GM12878 (cell line): ENCODE results near the gene NOSTRIN. TPM values are rescaled to one million over a fixed set of nuclear protein-coding genes. Genes with fewer than 3 reads are reported as not detected.

Experiments used
- ATAC-seq: fragments of 200-7000 bp; cut with Tn5 transposase; 3 replicates; pipeline ENCODE4 v1.9.1; 2020; ENCODE audit warnings: mild to moderate bottlenecking, moderate library complexity
- BruUV-seq: library from RNA; stranded (reverse); fragments of 400-500 nt; replicated peaks from 2 replicates; lab custom pipeline; 2021; lab: Mats Ljungman, UMichigan
- CTCF ChIA-PET: fragments of 300-600 bp; sonication (Branson Sonifier 250); formaldehyde crosslinking; extraction: SDS; loops from one replicate; lab custom pipeline; 2021; ENCODE audit warnings: inconsistent platforms; lab: Yijun Ruan, JAX
- POLR2A ChIA-PET: fragments of 350-600 bp; formaldehyde crosslinking; extraction: SDS; loops from one replicate; lab custom pipeline; 2021; ENCODE audit warnings: inconsistent platforms; lab: Charles Lee
- RAD21 ChIA-PET: fragments of 300-600 bp; sonication (Branson Sonifier 250); formaldehyde crosslinking; loops from one replicate; lab custom pipeline; 2023; ENCODE audit warnings: antibody characterized with exemption; ENCODE audit not compliant: unreplicated experiment; lab: Charles Lee
- SMC1A ChIA-PET: fragments of 300-600 bp; sonication (Branson Sonifier 250); formaldehyde crosslinking; loops from one replicate; lab custom pipeline; 2023; ENCODE audit not compliant: unreplicated experiment, uncharacterized antibody; lab: Charles Lee
- DNase-seq: peaks from one replicate; pipeline ENCODE4 v3.0.0-alpha.2; 2011; ENCODE audit warnings: low read depth, low spot score
- FAIRE-seq: peaks from 3 replicates; lab custom pipeline; 2011; peaks lifted over from hg19 to GRCh38; lab: Jason Lieb, UNC
- H2AFZ ChIP-seq: 2 replicates; pipeline ENCODE4 v1.6.0; 2011; ENCODE audit warnings: low read depth, low read length, control low read depth; ENCODE audit not compliant: control insufficient read depth
- H3K27ac ChIP-seq: 2 replicates; pipeline ENCODE4 v1.5.1; 2011; ENCODE audit warnings: control low read depth; ENCODE audit not compliant: control insufficient read depth, insufficient read depth
- H3K27me3 ChIP-seq, 2 experiments: replicated peaks in 1 of 2; 2 replicates each; pipeline versions ENCODE4 v1.6.0 to v1.6.1; 2011; ENCODE audit warnings: low read length in 1 of 2; ENCODE audit not compliant: control insufficient read depth in 2 of 2, insufficient read depth in 2 of 2
- H3K36me3 ChIP-seq, 2 experiments: 2 replicates each; pipeline ENCODE4 v1.5.1; 2011; ENCODE audit warnings: low read length in 1 of 2; ENCODE audit not compliant: control insufficient read depth in 2 of 2, insufficient read depth in 2 of 2
- H3K4me1 ChIP-seq: 2 replicates; pipeline ENCODE4 v1.6.1; 2011; ENCODE audit warnings: mild to moderate bottlenecking, low read length, moderate library complexity, mixed read lengths; ENCODE audit not compliant: control insufficient read depth, insufficient read depth
- H3K4me2 ChIP-seq: 2 replicates; pipeline ENCODE4 v1.6.0; 2011; ENCODE audit warnings: control low read depth; ENCODE audit not compliant: control insufficient read depth, insufficient read depth
- H3K4me3 ChIP-seq: fragments of 200-600 bp; sonication (generic); 2 replicates; pipeline ENCODE4 v1.5.1; 2016
- H3K79me2 ChIP-seq: 2 replicates; pipeline ENCODE4 v1.6.0; 2011; ENCODE audit warnings: low read length; ENCODE audit not compliant: control insufficient read depth, insufficient read depth
- H3K9ac ChIP-seq: 2 replicates; pipeline ENCODE4 v1.8.0; 2011; ENCODE audit warnings: low read length, control low read depth, mixed read lengths; ENCODE audit not compliant: control insufficient read depth, insufficient read depth
- H3K9me3 ChIP-seq: replicated peaks from 3 replicates; pipeline ENCODE4 v1.5.1; 2011; ENCODE audit warnings: mild to moderate bottlenecking, low read length; ENCODE audit not compliant: control insufficient read depth, insufficient read depth
- H4K20me1 ChIP-seq: 2 replicates; pipeline ENCODE4 v1.6.0; 2011; ENCODE audit not compliant: control insufficient read depth, insufficient read depth
- CEBPB ChIP-seq, 2 experiments: fragments of 150-350 bp in 1 of 2; IDR thresholded peaks; 2 replicates each; pipeline ENCODE4 v1.6.1; 2012 to 2014; ENCODE audit warnings: low read depth in 2 of 2, low read length in 2 of 2, borderline replicate concordance in 1 of 2, inconsistent platforms in 1 of 2
- GATAD2B ChIP-seq: fragments of 450-650 bp; conservative IDR thresholded peaks from 2 replicates; pipeline ENCODE4 v1.6.1; 2017; ENCODE audit warnings: low read depth, mild to moderate bottlenecking, moderate library complexity
- JUND ChIP-seq: IDR thresholded peaks from 2 replicates; pipeline ENCODE4 v1.6.1; 2012; ENCODE audit warnings: low read depth, mild to moderate bottlenecking, low read length, improper control_type of control experiment, moderate library complexity
- MEF2B ChIP-seq: fragments of 450-650 bp; IDR thresholded peaks from 2 replicates; pipeline ENCODE4 v1.6.1; 2018; ENCODE audit warnings: mild to moderate bottlenecking, moderate library complexity; ENCODE audit not compliant: partially characterized antibody, poor library complexity, severe bottlenecking
- NR2F1 ChIP-seq: fragments of 450-650 bp; conservative IDR thresholded peaks from 2 replicates; pipeline ENCODE4 v1.6.1; 2017; ENCODE audit warnings: mild to moderate bottlenecking
- SKIL ChIP-seq: fragments of 450-650 bp; IDR thresholded peaks from 2 replicates; pipeline ENCODE4 v1.6.1; 2017; ENCODE audit warnings: mild to moderate bottlenecking, low read depth, inconsistent platforms; ENCODE audit not compliant: poor library complexity, severe bottlenecking
- SMC3 ChIP-seq: IDR thresholded peaks from 2 replicates; pipeline ENCODE4 v1.6.1; 2011; ENCODE audit warnings: low read length, improper control_type of control experiment, borderline replicate concordance
- TCF12 ChIP-seq: IDR thresholded peaks from 2 replicates; pipeline ENCODE4 v1.6.1; 2011; ENCODE audit warnings: low read depth, mild to moderate bottlenecking, low read length
- USF2 ChIP-seq: IDR thresholded peaks from 2 replicates; pipeline ENCODE4 v1.6.1; 2011; ENCODE audit warnings: low read depth, low read length, improper control_type of control experiment, borderline replicate concordance
- ZBTB40 ChIP-seq: fragments of 450-650 bp; IDR thresholded peaks from 2 replicates; pipeline ENCODE4 v1.6.1; 2016; ENCODE audit warnings: mild to moderate bottlenecking, moderate library complexity, borderline replicate concordance
- WGBS: methylation state at CpG from one replicate; pipeline ENCODE4 v1.1.6; 2016; ENCODE audit warnings: low lambda C conversion rate; ENCODE audit not compliant: insufficient replicate concordance, insufficient coverage; ENCODE audit errors: missing lambda C conversion rate; 5-methylcytosine and 5-hydroxymethylcytosine counted together
- in situ Hi-C: fragments of 300-500 bp; cut with MboI; formaldehyde crosslinking; loops from 9 replicates; pipeline ENCODE4 v1.14.3; 2018; ENCODE audit warnings: mixed read lengths
- intact Hi-C: fragments of 100-400 bp; cut with micrococcal nuclease; formaldehyde crosslinking; loops from one replicate; pipeline ENCODE4 v1.14.2; 2022; ENCODE audit not compliant: unreplicated experiment
- polyA plus RNA-seq, 11 experiments: library from polyadenylated mRNA; depleted of rRNA in 4 of 11; unstranded in 6 of 11; stranded (reverse) in 5 of 11; fragments of >200 nt; fragmentation: Nextera tagmentation in 4 of 11; fragmentation: Illumina TruSeq in 1 of 11; extraction: Ambion mirVana in 4 of 11; extraction: Trizol in 1 of 11; gene quantifications; 1 replicate in 1 of 11; 2 replicates in 10 of 11; pipeline versions ENCODE4 v1.2.1 to v1.2.3, GENCODE V29; 2011 to 2016; ENCODE audit warnings: inconsistent platforms in 2 of 11, missing spikeins in 2 of 11, low read depth in 1 of 11
- total RNA-seq, 4 experiments: library from RNA; depleted of rRNA in 3 of 4; stranded (reverse); fragments of >200 nt in 3 of 4; fragmentation: Illumina TruSeq in 1 of 4; extraction: Trizol in 1 of 4; gene quantifications; 2 replicates each; pipeline versions ENCODE4 v1.2.1 to v1.2.3, GENCODE V29; 2013 to 2021

Gene NOSTRIN
- total and polyA plus RNA-seq, 10 of the 15 experiments (the other 5 are each of a cell fraction or from before 2014, with no cell fraction given), result 0.13 to 0.42 (median 0.37) TPM; not detected in 5

- DNase-seq, result no peak
- Histone ChIP-seq H3K36me3 (no peaks in the 10 kb centered on the region; a peak in 2 of 4 replicates), H4K20me1 (no peaks in the 10 kb centered on the region)
- ATAC-seq, result no peak
- TF ChIP-seq TCF12, result no peak
- no peak for TF ChIP-seq JUND
- TF ChIP-seq SKIL, result no peak
- no peak for TF ChIP-seq GATAD2B
- TF ChIP-seq ZBTB40, result no peak
- no peak for TF ChIP-seq NR2F1
- no peak for TF ChIP-seq SMC3
- TF ChIP-seq USF2, result no peak
- TF ChIP-seq CEBPB (IDR thresholded peaks at IDR 0.05; ENCODE audit: borderline replicate concordance in 1 of 2, low read depth in 2 of 2, low read length in 2 of 2), result no peak
- TF ChIP-seq MEF2B, result no peak
- TF ChIP-seq, all 136 proteins: peak for 0
- no peaks in the 10 kb centered on the region for H3K9me3 ChIP-seq
- no peak overlapping the region for H2AFZ ChIP-seq
- ChIA-PET POLR2A (no interaction called here), CTCF (no interaction called here), SMC1A (interaction anchor here (0.9 kb wide), 1 partner anchor 117 kb away, joined by 3 read pairs; no protein-coding TSS in a partner anchor), RAD21 (interaction anchor here (1.4 kb wide), 1 partner anchor 407 kb away, joined by 5 read pairs; no protein-coding TSS in a partner anchor)
- in situ Hi-C loops, result no loop called here
- H3K27me3 ChIP-seq, result no peaks in the 10 kb centered on the region
- no peak for FAIRE-seq
- H3K27ac ChIP-seq, result no peak overlapping the region
- 95% methylated on average over 8 of the region's 8 CpGs for WGBS
- peaks cover 10% of the 10 kb centered on the region for H3K4me1 ChIP-seq
- intact Hi-C loops, result no loop called here
- no TSS peak for BruUV-seq
- no peaks in the 10 kb centered on the region for H3K79me2 ChIP-seq
- no peak overlapping the region for H3K9ac ChIP-seq
- H3K4me3 ChIP-seq, result no peak overlapping the region
- H3K4me2 ChIP-seq, result no peak overlapping the region
These were observed 48.6 kb upstream of the NOSTRIN start for GRCh38 chr2:168753765-168754329.
